Erythroblast (primary cell): Measurements from ENCODE around the gene C4BPB.

Experiments used
- GATA1 ChIP-seq: IDR thresholded peaks from 2 replicates; pipeline ENCODE4 v1.6.1; 2011; ENCODE audit warnings: low read depth, mild to moderate bottlenecking, control low read depth, low read length, moderate library complexity
- POLR2A ChIP-seq: IDR thresholded peaks from 2 replicates; pipeline ENCODE4 v1.6.1; 2011; ENCODE audit warnings: mild to moderate bottlenecking, low read length

- TF ChIP-seq POLR2A: no peak
- TF ChIP-seq GATA1: no peak
These were observed 39.8 kb downstream of the C4BPB start for GRCh38 chr1:207128336-207128921.
